T1000 (cell line): ENCODE data around the gene TYW1.
"Not testable (repeated sequence)": the region's sequence is repeated elsewhere in the genome, so short reads cannot be mapped to it uniquely, and the experiment has no call there.

Experiments
- DNase-seq: peaks from one replicate; lab custom pipeline; 2025; ENCODE audit warnings: mixed read lengths; lab: John Stamatoyannopoulos, UW

The TYW1 gene

DNA sequence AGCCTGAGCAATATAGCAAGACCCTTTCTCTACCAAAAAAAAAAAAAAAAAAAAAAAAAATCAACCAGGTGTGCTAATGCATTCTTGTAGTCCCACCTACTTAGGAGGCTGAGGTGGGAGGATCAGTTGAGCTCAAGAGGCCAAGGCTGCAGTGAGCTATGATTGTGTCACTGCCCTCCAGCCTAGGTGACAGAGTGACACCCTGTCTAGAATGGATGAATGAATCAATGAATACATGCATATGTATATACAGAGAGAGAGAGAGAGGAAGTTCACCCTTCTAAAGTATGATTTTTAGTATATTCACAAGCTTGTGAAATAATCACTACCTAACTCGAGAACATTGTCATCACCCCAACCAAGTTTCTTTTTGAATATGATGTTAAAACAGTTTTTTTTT lies 138.3 kb downstream of the TYW1 start:
- DNase-seq = not testable (repeated sequence)

DNA sequence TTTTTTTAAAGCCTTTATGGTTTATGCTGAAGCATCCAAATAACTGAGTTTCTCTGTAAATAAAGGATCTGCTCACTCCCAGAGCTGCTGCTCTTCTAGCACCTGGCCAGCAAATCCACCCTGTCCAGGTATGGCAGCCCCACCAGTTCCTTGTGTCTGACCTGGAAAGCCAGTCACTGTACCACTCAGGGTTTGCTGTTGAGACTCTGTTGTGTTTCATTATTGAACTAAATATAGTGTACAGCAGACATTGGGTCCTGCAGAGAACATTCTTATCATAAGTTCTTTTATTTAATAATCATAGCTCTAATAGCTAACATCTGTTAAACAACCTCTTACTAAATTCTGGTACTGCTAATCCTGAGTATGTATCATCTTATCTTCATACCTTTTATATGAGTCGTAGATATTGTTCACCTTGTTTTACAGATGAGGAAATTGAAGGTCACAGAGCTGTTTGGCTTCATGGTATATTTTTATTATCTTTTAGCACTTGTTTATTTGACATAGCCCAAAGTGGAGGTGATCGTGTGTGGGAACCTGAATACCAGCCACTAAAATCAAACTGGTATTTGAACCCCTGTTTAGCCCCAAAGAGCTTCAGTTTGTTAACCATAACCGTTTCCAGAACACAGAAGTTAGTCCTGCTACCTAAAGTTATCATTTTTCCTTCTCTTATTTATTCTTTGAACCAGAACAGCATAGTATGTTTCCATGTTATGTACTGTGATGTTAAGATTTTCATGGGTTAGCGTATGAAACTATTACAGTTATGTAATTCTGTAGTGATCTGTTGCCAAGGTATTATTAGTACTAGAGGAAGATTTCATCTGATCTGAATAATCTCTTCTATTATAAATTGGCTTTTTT lies 139.2 kb downstream of the TYW1 start:
- not testable (repeated sequence) for DNase-seq

DNA sequence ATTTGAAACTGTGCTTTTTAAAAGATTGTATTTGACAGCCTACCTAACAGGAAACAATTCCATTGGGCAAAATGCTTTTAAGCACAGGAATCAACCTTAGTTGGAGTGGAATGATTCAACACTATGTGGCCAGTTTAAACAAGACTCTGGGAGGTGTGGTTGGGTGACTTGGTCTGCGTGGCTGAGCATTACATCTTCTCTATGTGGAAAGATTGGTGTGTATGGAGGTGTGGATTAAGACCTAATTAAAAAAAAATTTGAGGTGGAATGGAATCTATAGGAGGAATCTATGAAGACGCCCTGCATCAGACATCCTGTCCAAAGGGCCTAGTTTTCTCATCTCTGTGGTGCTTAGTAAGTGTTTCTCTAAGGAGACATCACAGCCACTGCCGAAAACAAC lies 140.9 kb downstream of the TYW1 start:
- not testable (repeated sequence) for DNase-seq

DNA sequence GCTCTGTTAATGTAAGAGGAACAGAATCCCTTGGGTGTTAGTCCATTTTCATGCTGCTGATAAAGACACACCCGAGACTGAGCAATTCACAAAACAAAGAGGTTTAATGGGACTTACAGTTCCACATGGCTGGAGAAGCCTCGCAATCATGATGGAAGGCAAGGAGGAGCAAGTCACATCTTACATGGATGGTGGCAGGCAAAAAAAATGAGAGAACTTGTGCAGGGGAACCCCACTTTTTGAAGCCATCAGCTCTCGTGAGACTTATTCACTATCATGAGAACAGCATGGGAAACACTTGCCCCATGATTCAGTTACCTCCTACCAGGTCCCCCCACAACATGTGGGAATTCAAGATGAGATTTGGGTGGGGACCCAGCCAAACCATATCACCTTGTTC lies 143.2 kb downstream of the TYW1 start:
- not testable (repeated sequence) for DNase-seq

GRCh38 chr7:67141001-67141400 lies 144.4 kb downstream of the TYW1 start:
- not testable (repeated sequence) for DNase-seq

DNA sequence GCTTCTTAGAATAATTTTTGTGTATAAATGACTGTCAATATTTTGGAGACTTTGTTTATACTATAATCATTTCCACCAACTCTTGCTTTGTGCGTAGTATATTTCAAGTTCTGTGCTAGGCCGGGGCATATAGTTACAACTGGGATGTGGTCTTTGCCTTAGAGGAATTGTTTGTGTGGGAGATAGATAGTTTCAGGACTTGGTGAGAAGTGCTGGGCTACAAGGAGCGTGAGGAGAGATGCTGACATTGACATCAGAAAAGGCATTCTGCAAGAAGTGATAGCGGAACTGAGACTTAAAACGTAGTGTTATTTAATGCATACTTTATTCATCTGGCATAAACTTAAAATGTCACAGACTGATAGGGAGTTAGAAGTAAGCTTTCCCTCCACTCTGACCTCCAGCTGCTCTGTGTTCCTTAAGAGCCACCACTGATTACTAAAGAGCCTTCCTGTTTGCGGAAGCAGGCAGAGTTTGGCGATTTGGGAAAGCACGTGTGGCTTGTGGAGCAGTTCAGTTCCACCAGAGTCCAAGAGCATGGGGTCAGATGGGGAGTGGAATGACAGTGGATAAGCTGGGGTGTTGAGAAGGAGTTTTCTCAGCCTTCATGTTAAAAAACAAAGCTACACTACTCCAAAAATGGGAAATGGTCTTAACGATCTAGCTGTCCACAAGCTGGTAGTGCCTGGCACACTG lies 146.6 kb downstream of the TYW1 start:
- not testable (repeated sequence) for DNase-seq

GRCh38 chr7:67145581-67146193 lies 149.1 kb downstream of the TYW1 start:
- DNase-seq = not testable (repeated sequence)

DNA sequence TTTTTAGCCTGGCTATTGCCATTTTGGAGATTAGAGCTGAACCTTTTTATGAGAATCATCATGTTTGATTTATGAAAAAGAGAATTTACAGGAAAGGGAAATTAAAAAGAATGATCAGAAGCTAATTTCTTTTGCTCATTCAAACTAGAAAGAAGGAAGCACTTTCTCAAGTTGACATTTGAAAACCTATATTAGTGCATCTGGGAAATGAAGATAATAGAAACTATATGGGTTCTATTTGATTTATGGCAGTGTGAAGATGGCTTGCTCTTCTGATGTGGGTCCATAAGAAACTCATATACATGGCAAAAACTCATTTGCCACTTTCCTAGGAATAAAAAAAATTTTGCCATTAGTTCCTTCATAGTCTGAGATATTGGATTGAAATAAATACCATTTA lies 152.5 kb downstream of the TYW1 start:
- DNase-seq = not testable (repeated sequence)

GRCh38 chr7:67154374-67154773 lies 157.7 kb downstream of the TYW1 start:
- DNase-seq = not testable (repeated sequence)

- DNase-seq = not testable (repeated sequence)
Observed at GRCh38 chr7:67156064-67156463, 159.4 kb downstream of the TYW1 start.

DNA sequence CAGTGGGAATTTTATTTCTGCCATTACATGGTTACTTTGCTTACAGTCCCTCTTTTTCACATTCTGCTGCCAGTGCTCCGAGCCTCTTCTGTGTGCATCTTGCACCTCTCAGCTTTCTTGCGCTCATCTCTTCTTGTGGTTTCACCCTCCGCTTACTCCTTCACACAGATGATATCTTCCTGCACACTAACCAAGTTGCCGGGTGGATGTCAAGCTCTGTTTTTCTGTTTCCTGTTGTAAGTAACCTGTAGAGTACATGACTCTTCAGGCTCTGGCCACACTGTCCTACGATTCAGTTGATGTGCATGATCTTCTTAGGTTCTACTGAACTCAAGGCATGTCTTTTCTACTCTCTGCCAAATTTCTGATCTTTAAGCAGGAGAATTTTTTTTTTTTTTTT lies 166.7 kb downstream of the TYW1 start:
- DNase-seq = not testable (repeated sequence)

- DNase-seq = not testable (repeated sequence)
Observed at GRCh38 chr7:67171151-67171550, 174.5 kb downstream of the TYW1 start.

- not testable (repeated sequence) for DNase-seq
Observed at GRCh38 chr7:67176730-67177129, 180.1 kb downstream of the TYW1 start.

DNA sequence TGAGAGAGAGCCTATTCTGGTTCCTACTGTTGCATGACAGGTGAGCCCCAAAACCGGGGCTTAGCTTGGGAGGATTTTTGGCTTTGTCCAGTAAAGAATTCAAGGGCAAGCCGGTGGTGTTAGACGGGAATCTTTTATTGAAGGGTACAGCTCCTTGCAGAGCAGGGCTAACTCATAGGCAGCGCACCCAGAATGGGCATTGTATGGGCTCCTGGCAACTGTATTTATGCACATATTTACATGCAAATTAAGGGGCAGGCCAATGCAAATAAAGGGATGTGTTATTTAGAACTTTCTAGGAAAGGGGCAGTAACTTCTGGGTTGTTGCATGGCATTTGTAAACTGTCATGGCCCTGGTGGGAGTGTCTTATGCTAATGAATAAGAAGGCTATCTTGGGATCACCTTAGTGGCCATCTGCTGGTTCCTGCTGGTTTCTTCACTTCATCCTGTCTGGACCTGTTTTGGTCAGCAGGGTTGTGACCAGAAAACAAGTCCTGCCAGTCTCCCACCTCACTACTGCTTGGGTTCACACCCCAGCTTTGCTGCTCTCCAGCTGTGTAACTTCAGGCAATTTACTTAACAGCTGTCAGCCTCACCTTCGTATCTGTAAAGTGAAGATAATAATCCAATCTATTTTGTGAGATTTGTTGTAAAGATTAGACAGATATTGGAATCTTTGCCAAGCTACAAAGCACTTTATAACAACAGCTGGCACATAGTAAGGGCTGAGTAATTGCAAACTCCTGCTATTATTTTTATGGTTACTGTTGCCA lies 182.5 kb downstream of the TYW1 start:
- DNase-seq = not testable (repeated sequence)

DNA sequence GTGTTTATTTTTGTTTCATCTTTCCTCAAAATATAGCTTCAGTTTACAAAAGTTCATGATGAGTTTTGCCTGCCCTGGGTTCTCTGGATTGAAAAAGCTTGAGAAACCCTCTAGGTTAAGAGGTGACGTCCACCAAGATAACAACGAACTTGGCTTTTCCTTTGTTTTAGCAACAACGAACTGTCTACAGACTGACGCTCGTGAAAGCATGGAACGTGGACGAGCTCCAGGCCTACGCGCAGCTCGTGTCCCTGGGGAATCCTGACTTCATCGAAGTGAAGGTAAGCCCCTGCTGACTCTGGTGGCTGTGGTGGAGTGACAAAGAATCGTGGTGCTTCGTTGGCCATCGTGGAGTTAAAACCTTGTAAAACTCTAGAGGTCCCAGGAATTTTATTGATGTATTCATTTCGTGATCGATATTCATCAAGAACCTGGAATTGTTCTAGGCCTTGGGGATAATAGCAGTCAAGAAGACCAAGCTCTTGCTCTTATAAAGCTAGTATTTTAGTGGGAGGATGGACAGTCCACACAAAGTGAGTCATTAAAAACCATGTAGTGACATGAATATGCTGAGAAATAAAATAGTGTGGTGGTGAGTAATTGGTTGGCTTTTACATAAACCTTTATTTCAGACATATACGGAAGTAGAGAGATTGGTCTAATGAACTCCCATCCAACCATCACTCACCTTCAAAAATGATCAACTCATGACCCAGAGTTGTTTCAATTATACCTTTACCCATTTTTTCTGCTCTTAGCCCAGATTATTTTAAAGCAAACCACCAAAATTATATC lies 186.5 kb downstream of the TYW1 start:
- DNase-seq = not testable (repeated sequence)

DNA sequence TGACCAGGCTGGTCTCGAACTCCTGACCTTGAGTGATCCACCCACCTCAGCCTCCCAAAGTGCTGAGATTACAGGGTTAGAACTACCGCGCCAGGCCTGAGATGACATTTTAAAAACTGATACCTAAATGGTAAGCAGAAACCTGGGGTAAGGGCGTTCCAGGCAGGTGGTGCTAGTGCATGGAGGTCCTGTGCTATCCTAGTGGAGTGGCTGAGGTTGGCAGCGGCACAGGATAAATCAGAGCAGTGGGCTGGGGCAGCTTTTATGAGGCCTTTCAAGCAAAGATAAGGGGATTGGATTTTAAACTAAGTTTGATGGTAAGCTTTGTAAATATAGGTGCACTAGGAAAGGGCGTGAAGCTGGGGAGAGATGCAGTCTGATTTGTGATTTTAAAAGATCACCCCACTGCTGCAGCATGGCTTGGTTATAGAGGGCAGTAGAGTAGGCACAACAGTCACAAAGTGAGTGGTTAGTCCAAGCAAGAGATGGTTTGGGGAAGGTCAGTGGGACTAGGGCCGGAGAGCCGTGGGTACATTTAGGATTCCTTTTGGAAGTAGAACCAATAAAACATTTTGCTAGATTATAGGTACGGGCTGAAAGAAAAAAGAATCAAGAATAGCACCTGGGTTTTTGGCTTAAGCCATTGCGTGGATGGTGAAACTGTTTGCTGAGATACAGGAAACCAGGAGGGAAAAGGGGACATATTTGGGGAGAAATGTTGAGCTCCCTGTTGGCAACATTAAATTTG lies 188.5 kb downstream of the TYW1 start:
- DNase-seq = not testable (repeated sequence)

- not testable (repeated sequence) for DNase-seq
Observed at GRCh38 chr7:67185660-67186129, 189.1 kb downstream of the TYW1 start.

GRCh38 chr7:67189160-67189559 lies 192.5 kb downstream of the TYW1 start:
- DNase-seq = not testable (repeated sequence)

DNA sequence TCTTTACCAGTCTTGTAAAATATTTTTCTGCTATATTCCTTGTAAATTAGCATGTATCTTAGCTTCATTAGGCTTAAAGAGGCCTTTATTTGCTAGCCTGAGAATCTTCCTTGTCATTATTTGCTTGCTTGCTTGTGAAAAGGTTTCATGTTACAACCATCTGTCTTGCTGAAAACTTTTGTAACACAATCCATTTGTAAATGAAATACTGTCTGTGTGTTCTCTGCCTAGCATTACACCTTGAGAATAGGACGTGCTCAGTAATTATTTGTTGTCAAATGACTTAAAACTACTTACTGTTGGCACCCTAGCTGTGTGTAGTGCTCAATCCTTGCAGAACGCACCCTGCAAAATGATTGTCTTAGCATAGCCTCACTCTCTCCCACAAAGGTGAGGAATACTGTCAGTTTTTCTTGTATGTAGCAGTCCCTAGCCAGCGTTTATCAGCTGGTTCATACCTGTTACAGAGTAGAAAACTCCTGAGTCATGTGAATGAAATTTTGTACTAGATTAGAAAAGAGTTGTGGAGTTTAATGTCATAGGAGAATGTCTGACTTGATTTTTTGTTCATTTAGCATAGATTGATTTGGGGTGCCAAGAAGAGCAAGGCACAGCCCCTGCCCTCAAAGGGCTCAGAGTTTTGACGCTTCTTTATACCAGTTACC lies 193.3 kb downstream of the TYW1 start:
- DNase-seq = not testable (repeated sequence)
